GM12891 (cell line): ENCODE results near the gene RXYLT1.
"Not testable (repeated sequence)": the region's sequence is repeated elsewhere in the genome, so short reads cannot be mapped to it uniquely, and the experiment has no call there.

Experiments
- DNase-seq: peaks from one replicate; pipeline ENCODE4 v3.0.0; 2011; ENCODE audit warnings: low spot score; ENCODE audit not compliant: insufficient read length
- FAIRE-seq: peaks from 2 replicates; lab custom pipeline; 2011; peaks lifted over from hg19 to GRCh38; lab: Jason Lieb, UNC
- PAX5 ChIP-seq: IDR thresholded peaks from 2 replicates; pipeline ENCODE4 v1.6.1; 2011; ENCODE audit warnings: low read length, moderate library complexity, mild to moderate bottlenecking; ENCODE audit not compliant: insufficient read depth, severe bottlenecking
- POLR2A ChIP-seq: IDR thresholded peaks from 2 replicates; pipeline ENCODE4 v1.6.1; 2011; ENCODE audit warnings: low read depth, low read length, control low read depth
- POLR2AphosphoS5 ChIP-seq: IDR thresholded peaks from 2 replicates; pipeline ENCODE4 v1.6.1; 2011; ENCODE audit warnings: low read depth, low read length, control low read depth
- POU2F2 ChIP-seq: IDR thresholded peaks from 2 replicates; pipeline ENCODE4 v1.6.1; 2011; ENCODE audit warnings: low read depth, mild to moderate bottlenecking, control low read depth, low read length, moderate library complexity
- SPI1 ChIP-seq: IDR thresholded peaks from 2 replicates; pipeline ENCODE4 v1.6.1; 2011; ENCODE audit warnings: low read depth, low read length, control low read depth
- TAF1 ChIP-seq: IDR thresholded peaks from 2 replicates; pipeline ENCODE4 v1.6.1; 2011; ENCODE audit warnings: low read depth, low read length, control low read depth

The RXYLT1 gene

GRCh38 chr12:63841011-63841410 lies 61.3 kb downstream of the RXYLT1 start:
- DNase-seq (no peak), FAIRE-seq (no peak)
- TF ChIP-seq POLR2AphosphoS5: no peak
- TF ChIP-seq PAX5: no peak
- TF ChIP-seq TAF1: no peak
- TF ChIP-seq SPI1: no peak
- TF ChIP-seq POLR2A: no peak
- no peak for TF ChIP-seq POU2F2

DNA sequence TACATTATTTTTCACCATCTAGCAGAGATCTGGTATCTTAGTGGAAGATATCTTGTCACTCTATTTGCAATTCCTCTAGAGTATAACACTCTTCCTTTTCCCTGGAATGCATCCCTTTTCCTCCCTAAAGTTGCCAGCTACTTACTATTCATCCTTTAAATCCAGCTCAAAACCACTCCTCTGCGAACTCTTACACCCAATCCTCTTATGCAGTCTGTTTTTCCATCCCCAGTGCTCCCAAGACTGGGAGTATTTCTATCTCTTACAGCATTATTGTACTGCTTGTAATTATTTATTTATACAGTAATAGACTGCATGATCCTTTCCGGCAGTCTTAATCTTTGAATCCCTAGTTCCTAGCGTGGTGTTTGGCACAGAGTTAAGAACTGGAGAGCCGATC lies 61.9 kb downstream of the RXYLT1 start:
- DNase-seq: no peak
- TF ChIP-seq POLR2A (no peak), PAX5 (no peak), POLR2AphosphoS5 (no peak), TAF1 (no peak), SPI1 (no peak), POU2F2 (no peak)
- FAIRE-seq: no peak

- DNase-seq, FAIRE-seq: not testable (repeated sequence)
These were observed 63.0 kb downstream of the RXYLT1 start for GRCh38 chr12:63842750-63843149.

DNA sequence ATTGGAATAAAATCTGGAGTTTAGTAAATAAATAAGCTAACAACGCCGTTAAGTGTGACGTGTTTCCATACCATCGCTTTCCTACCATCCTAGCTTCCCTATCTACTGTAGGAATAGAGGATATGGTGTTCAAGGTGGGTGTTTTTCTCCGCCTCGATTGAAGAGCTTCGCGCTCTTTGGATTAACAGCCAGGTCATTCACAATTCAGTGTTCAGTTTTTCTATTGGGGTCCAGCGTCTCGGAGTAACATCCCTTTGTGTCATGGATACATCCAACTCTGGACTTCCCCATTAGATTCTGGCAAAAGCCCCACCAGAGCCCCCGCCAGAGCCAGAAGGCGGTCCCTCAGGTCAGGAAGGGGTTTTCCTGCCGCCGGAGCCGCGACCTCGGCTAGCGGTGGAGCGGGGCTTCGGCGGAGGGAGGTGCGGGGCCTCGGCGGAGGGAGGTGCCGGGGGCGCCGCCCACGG lies 63.6 kb downstream of the RXYLT1 start:
- no peak for FAIRE-seq
- TF ChIP-seq SPI1: no peak
- TF ChIP-seq POU2F2: no peak
- no peak for TF ChIP-seq POLR2A
- TF ChIP-seq POLR2AphosphoS5: no peak
- no peak for TF ChIP-seq TAF1
- no peak for TF ChIP-seq PAX5
- DNase-seq: no peak

DNA sequence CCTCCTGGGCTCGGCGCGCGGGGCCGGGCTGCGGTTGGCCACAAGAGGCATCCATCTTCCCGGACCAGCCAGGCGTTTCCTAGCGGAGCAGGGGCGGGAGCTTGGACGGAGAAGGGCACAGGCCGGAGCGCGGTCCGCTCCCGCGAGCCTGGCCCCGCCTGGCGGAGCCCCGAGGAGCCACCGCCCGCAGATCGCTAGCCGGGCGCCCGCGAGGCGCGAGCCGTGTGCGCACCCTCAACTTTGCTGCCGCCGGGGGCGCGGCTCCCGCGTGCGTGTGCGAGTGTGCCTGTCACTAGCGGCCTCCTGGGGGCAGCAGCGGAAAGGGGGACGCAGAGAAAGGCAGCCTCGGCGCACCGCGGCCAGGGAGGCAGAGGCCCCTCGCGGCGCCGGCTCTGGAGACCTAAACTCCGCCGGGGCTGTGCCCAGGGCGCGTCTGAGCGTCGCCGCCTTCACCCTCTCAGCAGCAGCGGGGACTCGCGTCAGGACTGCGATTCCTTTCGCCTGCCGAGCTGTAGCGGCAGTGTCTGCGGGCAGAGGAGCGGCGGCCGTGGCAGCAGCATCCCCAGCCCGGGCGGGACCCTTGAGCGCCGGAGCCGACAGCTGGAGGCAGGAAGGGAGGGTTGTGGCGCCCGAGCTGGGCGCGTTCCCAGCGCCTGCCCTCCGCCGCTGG lies 64.1 kb downstream of the RXYLT1 start:
- TF ChIP-seq POLR2A (no peak), PAX5 (no peak), TAF1 (no peak), POLR2AphosphoS5 (no peak), SPI1 (no peak), POU2F2 (no peak)

GRCh38 chr12:63844391-63845341 lies 65.0 kb downstream of the RXYLT1 start, which contains the start of gene SRGAP1:
TSS of gene SRGAP1 (plus strand) at chr12:63844700. CDS start at chr12:63844817, 117 bp downstream.
- TF ChIP-seq SPI1 (0 out of 2 replicates have a peak, but pooled peaks have one; percentile 1), POU2F2 (no peak), TAF1 (no peak)
- DNase-seq (peak; percentile 13), FAIRE-seq (no peak)

More for the DNA sequence above, 64.1 kb downstream of the RXYLT1 start:
- DNase-seq (peak; percentile 88), FAIRE-seq (peak; percentile 84)

GRCh38 chr12:63845726-63846125 lies 66.0 kb downstream of the RXYLT1 start:
- DNase-seq (no peak), FAIRE-seq (no peak)
- TF ChIP-seq POLR2AphosphoS5: no peak
- TF ChIP-seq POU2F2: no peak
- no peak for TF ChIP-seq TAF1
- no peak for TF ChIP-seq POLR2A
- no peak for TF ChIP-seq SPI1

DNA sequence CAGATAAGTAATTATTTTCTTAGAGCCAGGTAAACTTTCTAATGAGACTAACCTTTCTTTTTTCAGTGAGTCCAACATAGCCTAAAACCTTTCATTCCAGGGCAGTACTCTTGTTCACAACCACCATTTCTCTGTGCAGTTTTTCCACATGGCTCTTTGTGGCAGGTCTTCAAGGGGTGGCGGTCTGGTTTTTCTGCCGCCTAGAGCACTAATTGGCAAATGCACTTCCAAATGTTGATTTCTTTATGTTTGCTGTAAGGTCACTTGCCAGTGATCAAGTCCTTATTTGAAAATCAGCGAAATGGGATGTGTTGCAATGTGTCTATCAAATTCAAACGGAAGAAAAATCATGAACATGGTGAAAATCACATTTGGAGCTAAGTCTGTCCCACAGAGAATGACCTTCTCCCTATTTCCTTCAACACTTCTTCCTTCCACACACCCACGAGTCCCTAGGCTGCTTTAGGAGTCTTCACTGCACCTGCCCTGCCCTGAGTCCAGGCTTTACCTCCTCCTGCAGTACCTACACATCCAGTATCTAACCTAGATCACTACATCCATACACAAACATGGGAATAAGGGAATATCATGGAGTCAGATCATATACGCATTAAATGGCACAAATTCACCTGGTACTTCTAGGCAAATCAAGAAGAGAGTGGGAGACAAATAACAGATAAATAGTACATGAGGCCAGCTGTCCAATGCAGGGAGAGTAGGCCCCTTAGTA lies 66.7 kb downstream of the RXYLT1 start:
- TF ChIP-seq PAX5 (no peak), POU2F2 (no peak), TAF1 (no peak), POLR2AphosphoS5 (no peak), POLR2A (no peak), SPI1 (no peak)
- FAIRE-seq (no peak), DNase-seq (no peak)

GRCh38 chr12:63848450-63848849 lies 68.7 kb downstream of the RXYLT1 start:
- TF ChIP-seq TAF1: no peak
- no peak for TF ChIP-seq PAX5
- TF ChIP-seq POLR2AphosphoS5: no peak
- no peak for TF ChIP-seq SPI1
- TF ChIP-seq POU2F2: no peak
- no peak for TF ChIP-seq POLR2A
- FAIRE-seq: no peak
- DNase-seq: no peak
